ENCODE measurements around the gene L3MBTL4. TPM values are rescaled to one million over a fixed set of nuclear protein-coding genes. Genes with fewer than 3 reads are reported as not detected.
"Not testable (repeated sequence)": the region's sequence is repeated elsewhere in the genome, so short reads cannot be mapped to it uniquely, and the experiment has no call there.

L3MBTL4 gene
- total RNA-seq, 2 experiments from 2014 or later = 0.27 to 0.33 TPM

- no peaks in the 10 kb centered on the region for H3K27me3 Mint-ChIP-seq
- no peak overlapping the region for H3K27ac Mint-ChIP-seq
These were observed 124.9 kb downstream of the L3MBTL4 start for GRCh38 chr18:6289843-6290242.

GRCh38 chr18:6286585-6286984 lies 128.1 kb downstream of the L3MBTL4 start:
- H3K27me3 Mint-ChIP-seq = no peaks in the 10 kb centered on the region
- no peaks in the 10 kb centered on the region for H3K9me3 Mint-ChIP-seq
- H3K36me3 Mint-ChIP-seq (ENCODE audit: low read depth) = no peaks in the 10 kb centered on the region
- ChIA-PET POLR2A (no interaction called here), CTCF (no interaction called here)
- DNase-seq = no peak
- H3K4me3 Mint-ChIP-seq = no peak overlapping the region
- H3K27ac Mint-ChIP-seq = no peak overlapping the region
- H3K4me1 Mint-ChIP-seq = no peaks in the 10 kb centered on the region

More at GRCh38 chr18:6289843-6290242, 124.9 kb downstream of the L3MBTL4 start:
- CTCF ChIA-PET = interaction anchor here (0.6 kb wide), 1 partner anchor 680 kb away, joined by 5 read pairs; no protein-coding TSS in a partner anchor
- POLR2A ChIA-PET = no interaction called here
- H3K4me1 Mint-ChIP-seq = peaks cover 13% of the 10 kb centered on the region
- no peak overlapping the region for H3K4me3 Mint-ChIP-seq
- H3K9me3 Mint-ChIP-seq = no peaks in the 10 kb centered on the region
- no peak for DNase-seq
- H3K36me3 Mint-ChIP-seq (ENCODE audit: low read depth) = no peaks in the 10 kb centered on the region

- Mint-ChIP-seq H3K9me3 (no peaks in the 10 kb centered on the region), H3K27me3 (no peaks in the 10 kb centered on the region), H3K4me1 (no peaks in the 10 kb centered on the region), H3K36me3 (ENCODE audit: low read depth) (no peaks in the 10 kb centered on the region), H3K4me3 (no peak overlapping the region), H3K27ac (no peak overlapping the region)
- POLR2A ChIA-PET = no interaction called here
- DNase-seq = no peak
- CTCF ChIA-PET = no interaction called here
These were observed 129.9 kb downstream of the L3MBTL4 start for GRCh38 chr18:6284761-6285160.

- Mint-ChIP-seq H3K27ac (no peak overlapping the region), H3K4me1 (no peaks in the 10 kb centered on the region), H3K36me3 (ENCODE audit: low read depth) (no peaks in the 10 kb centered on the region), H3K9me3 (no peaks in the 10 kb centered on the region), H3K27me3 (no peaks in the 10 kb centered on the region), H3K4me3 (no peak overlapping the region)
- no peak for DNase-seq
- CTCF ChIA-PET = no interaction called here
- POLR2A ChIA-PET = no interaction called here
These were observed 130.4 kb downstream of the L3MBTL4 start for GRCh38 chr18:6284300-6284699.

GRCh38 chr18:6281874-6282273 lies 132.8 kb downstream of the L3MBTL4 start:
- no peaks in the 10 kb centered on the region for H3K36me3 Mint-ChIP-seq (ENCODE audit: low read depth)
- no peaks in the 10 kb centered on the region for H3K9me3 Mint-ChIP-seq
- no peak for DNase-seq
- no peak overlapping the region for H3K27ac Mint-ChIP-seq
- POLR2A ChIA-PET = no interaction called here
- CTCF ChIA-PET = interaction anchor here (0.6 kb wide), 1 partner anchor 315 kb away, joined by 4 read pairs; no protein-coding TSS in a partner anchor
- no peaks in the 10 kb centered on the region for H3K27me3 Mint-ChIP-seq
- no peaks in the 10 kb centered on the region for H3K4me1 Mint-ChIP-seq
- no peak overlapping the region for H3K4me3 Mint-ChIP-seq

GRCh38 chr18:6280211-6280743 lies 134.4 kb downstream of the L3MBTL4 start:
- H3K36me3 Mint-ChIP-seq (ENCODE audit: low read depth) = no peaks in the 10 kb centered on the region
- no peak for DNase-seq
- ChIA-PET POLR2A (no interaction called here), CTCF (no interaction called here)
- H3K4me1 Mint-ChIP-seq = no peaks in the 10 kb centered on the region
- H3K27me3 Mint-ChIP-seq = no peaks in the 10 kb centered on the region
- H3K27ac Mint-ChIP-seq = no peak overlapping the region
- H3K9me3 Mint-ChIP-seq = no peaks in the 10 kb centered on the region
- no peak overlapping the region for H3K4me3 Mint-ChIP-seq

GRCh38 chr18:6279308-6279707 lies 135.4 kb downstream of the L3MBTL4 start:
- ChIA-PET CTCF (no interaction called here), POLR2A (no interaction called here)
- Mint-ChIP-seq H3K4me3 (no peak overlapping the region), H3K36me3 (ENCODE audit: low read depth) (no peaks in the 10 kb centered on the region), H3K4me1 (no peaks in the 10 kb centered on the region), H3K27ac (no peak overlapping the region), H3K9me3 (no peaks in the 10 kb centered on the region), H3K27me3 (no peaks in the 10 kb centered on the region)
- DNase-seq = no peak

- H3K27ac Mint-ChIP-seq = no peak overlapping the region
- no peaks in the 10 kb centered on the region for H3K36me3 Mint-ChIP-seq (ENCODE audit: low read depth)
- H3K4me1 Mint-ChIP-seq = peaks cover 11% of the 10 kb centered on the region
- no peak overlapping the region for H3K4me3 Mint-ChIP-seq
- POLR2A ChIA-PET = no interaction called here
- DNase-seq = no peak
- H3K9me3 Mint-ChIP-seq = no peaks in the 10 kb centered on the region
- CTCF ChIA-PET = no interaction called here
- H3K27me3 Mint-ChIP-seq = peaks cover 2% of the 10 kb centered on the region
These were observed 141.3 kb downstream of the L3MBTL4 start for GRCh38 chr18:6273423-6273822.

- H3K36me3 Mint-ChIP-seq (ENCODE audit: low read depth); DNase-seq; H3K9me3 Mint-ChIP-seq; POLR2A ChIA-PET; CTCF ChIA-PET; H3K27me3 Mint-ChIP-seq; H3K4me3 Mint-ChIP-seq; H3K27ac Mint-ChIP-seq: not testable (repeated sequence)
- peaks cover 11% of the 10 kb centered on the region for H3K4me1 Mint-ChIP-seq
These were observed 142.6 kb downstream of the L3MBTL4 start for GRCh38 chr18:6272144-6272543.

GRCh38 chr18:6271585-6271984 lies 143.1 kb downstream of the L3MBTL4 start:
- H3K27me3 Mint-ChIP-seq = peaks cover 2% of the 10 kb centered on the region
- ChIA-PET POLR2A (no interaction called here), CTCF (no interaction called here)
- DNase-seq = no peak
- no peaks in the 10 kb centered on the region for H3K9me3 Mint-ChIP-seq
- H3K4me1 Mint-ChIP-seq = peaks cover 11% of the 10 kb centered on the region
- H3K4me3 Mint-ChIP-seq = no peak overlapping the region
- no peak overlapping the region for H3K27ac Mint-ChIP-seq
- no peaks in the 10 kb centered on the region for H3K36me3 Mint-ChIP-seq (ENCODE audit: low read depth)

GRCh38 chr18:6270771-6271216 lies 143.9 kb downstream of the L3MBTL4 start:
- H3K27ac Mint-ChIP-seq = no peak overlapping the region
- H3K9me3 Mint-ChIP-seq = no peaks in the 10 kb centered on the region
- CTCF ChIA-PET = no interaction called here
- no peaks in the 10 kb centered on the region for H3K36me3 Mint-ChIP-seq (ENCODE audit: low read depth)
- peaks cover 4% of the 10 kb centered on the region for H3K27me3 Mint-ChIP-seq
- H3K4me3 Mint-ChIP-seq = no peak overlapping the region
- H3K4me1 Mint-ChIP-seq = peaks cover 11% of the 10 kb centered on the region
- no peak for DNase-seq
- POLR2A ChIA-PET = no interaction called here

GRCh38 chr18:6269660-6270332 lies 144.9 kb downstream of the L3MBTL4 start:
- ChIA-PET POLR2A (no interaction called here), CTCF (no interaction called here)
- H3K27ac Mint-ChIP-seq = no peak overlapping the region
- H3K4me1 Mint-ChIP-seq = peaks cover 11% of the 10 kb centered on the region
- no peaks in the 10 kb centered on the region for H3K36me3 Mint-ChIP-seq (ENCODE audit: low read depth)
- DNase-seq = no peak
- H3K4me3 Mint-ChIP-seq = no peak overlapping the region
- no peaks in the 10 kb centered on the region for H3K9me3 Mint-ChIP-seq
- peaks cover 4% of the 10 kb centered on the region for H3K27me3 Mint-ChIP-seq

GRCh38 chr18:6266212-6266611 lies 148.5 kb downstream of the L3MBTL4 start:
- ChIA-PET CTCF (no interaction called here), POLR2A (no interaction called here)
- H3K36me3 Mint-ChIP-seq (ENCODE audit: low read depth) = no peaks in the 10 kb centered on the region
- DNase-seq = no peak
- H3K9me3 Mint-ChIP-seq = no peaks in the 10 kb centered on the region
- H3K27ac Mint-ChIP-seq = no peak overlapping the region
- no peak overlapping the region for H3K4me3 Mint-ChIP-seq
- peaks cover 4% of the 10 kb centered on the region for H3K27me3 Mint-ChIP-seq
- peaks cover 11% of the 10 kb centered on the region for H3K4me1 Mint-ChIP-seq

- H3K27me3 Mint-ChIP-seq = peaks cover 2% of the 10 kb centered on the region
- ChIA-PET POLR2A (no interaction called here), CTCF (no interaction called here)
- no peaks in the 10 kb centered on the region for H3K4me1 Mint-ChIP-seq
- no peak overlapping the region for H3K27ac Mint-ChIP-seq
- peaks cover 16% of the 10 kb centered on the region for H3K9me3 Mint-ChIP-seq
- no peak for DNase-seq
- H3K4me3 Mint-ChIP-seq = no peak overlapping the region
- H3K36me3 Mint-ChIP-seq (ENCODE audit: low read depth) = no peaks in the 10 kb centered on the region
These were observed 152.8 kb downstream of the L3MBTL4 start for GRCh38 chr18:6261938-6262337.

Data from activated CD4-positive, alpha-beta T cell treated with anti-CD3 and anti-CD28 coated beads, Interleukin-2, amount 10 ng/mL, durations not matched to agents 7 days and 5 days (primary cell).